ENCODE measurements around the gene EREG.
"Not testable (repeated sequence)": the region's sequence is repeated elsewhere in the genome, so short reads cannot be mapped to it uniquely, and the experiment has no call there.

EREG gene

DNA sequence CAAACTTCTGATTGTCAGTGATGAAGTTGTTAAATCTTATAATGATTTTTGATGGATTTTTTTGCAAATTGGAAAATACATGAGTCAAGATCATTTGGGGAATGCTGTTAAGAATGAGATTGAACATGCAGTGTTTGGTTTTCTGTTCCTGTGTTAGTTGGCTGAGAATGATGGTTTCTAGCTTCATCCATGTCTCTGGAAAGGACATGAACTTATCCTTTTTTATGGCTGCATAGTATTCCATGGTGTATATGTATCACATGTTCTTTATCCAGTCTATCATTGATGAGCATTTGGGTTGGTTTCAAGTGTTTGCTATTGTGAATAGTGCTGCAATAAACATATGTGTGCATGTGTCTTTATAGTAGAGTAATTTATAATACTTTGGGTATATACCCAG is 24.5 kb upstream of the EREG start:
- not testable (repeated sequence) for DNase-seq (ENCODE audit: insufficient read length, low spot score); FAIRE-seq

DNA sequence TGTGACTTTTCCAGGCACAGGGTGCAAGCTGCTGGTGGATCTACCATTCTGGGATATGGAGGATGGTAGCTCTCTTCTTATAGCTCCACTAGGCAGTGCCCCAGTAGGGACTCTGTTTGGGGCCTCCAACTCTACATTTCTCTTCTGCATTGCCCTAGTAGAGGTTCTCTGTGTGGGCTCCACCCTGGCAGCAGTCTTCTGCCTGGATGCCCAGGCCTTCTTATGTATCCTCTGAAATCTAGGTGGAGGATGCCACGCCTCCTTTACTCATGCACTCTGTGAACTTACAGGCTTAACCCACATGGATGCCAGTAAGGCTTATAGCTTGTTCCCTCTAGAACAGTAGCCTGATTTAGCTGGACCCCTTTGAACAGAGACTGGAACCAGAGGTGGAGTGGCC is 20.9 kb upstream of the EREG start:
- FAIRE-seq = no peak

GRCh38 chr4:74353858-74354257 is 11.1 kb upstream of the EREG start:
- FAIRE-seq = no peak

More for the DNA sequence above, 20.9 kb upstream of the EREG start:
- no peak for DNase-seq (ENCODE audit: insufficient read length, low spot score)

GRCh38 chr4:74357965-74358364 is 7.0 kb upstream of the EREG start:
- DNase-seq (ENCODE audit: insufficient read length, low spot score) (no peak), FAIRE-seq (no peak)

More at GRCh38 chr4:74353858-74354257, 11.1 kb upstream of the EREG start:
- DNase-seq (ENCODE audit: insufficient read length, low spot score) = no peak

GRCh38 chr4:74361671-74362070 is 3.3 kb upstream of the EREG start:
- FAIRE-seq = no peak

GRCh38 chr4:74362347-74362746 is 2.6 kb upstream of the EREG start:
- no peak for DNase-seq (ENCODE audit: insufficient read length, low spot score)
- FAIRE-seq = no peak

More at GRCh38 chr4:74361671-74362070, 3.3 kb upstream of the EREG start:
- DNase-seq (ENCODE audit: insufficient read length, low spot score) = no peak

DNA sequence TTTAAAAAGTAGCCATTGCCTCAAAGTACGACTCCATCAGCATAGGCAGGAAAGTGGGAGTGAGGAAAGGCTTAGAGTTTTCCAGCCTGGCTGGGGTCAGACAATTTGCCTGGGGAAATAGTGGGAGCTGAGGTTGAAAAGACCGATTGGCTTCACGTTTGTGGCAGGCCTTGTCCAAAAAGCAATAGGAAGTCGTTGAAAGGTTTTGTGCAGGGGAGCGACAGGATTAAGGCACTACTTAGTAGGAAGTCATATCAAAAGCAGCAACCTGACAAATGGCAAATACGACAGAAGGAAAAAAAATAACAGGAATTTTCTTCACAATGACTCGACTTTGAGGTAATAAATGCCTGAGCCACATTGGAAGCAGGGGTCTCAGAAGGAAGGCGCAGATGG is 691 bp upstream of the EREG start:
- FAIRE-seq (no peak), DNase-seq (ENCODE audit: insufficient read length, low spot score) (no peak)

DNA sequence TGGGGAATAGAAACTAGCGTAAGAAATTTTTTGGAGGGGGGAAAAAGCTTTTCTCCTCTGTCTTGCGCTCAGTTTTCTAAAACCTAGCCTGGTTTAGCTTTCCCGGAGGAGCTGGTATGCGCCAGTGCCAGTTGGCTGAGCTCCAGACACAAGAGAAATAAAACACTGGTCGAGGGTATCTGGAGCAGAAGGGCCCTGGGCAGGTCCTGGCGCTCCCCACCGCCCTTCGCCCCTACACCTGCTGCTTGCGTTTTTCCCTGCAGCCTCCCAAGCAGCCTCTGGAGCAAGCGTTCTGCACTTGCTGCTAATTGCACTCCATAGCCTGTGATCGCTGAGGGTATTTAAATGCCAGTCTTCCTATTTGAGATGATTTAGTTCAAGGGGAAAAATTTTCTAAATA is 816 bp downstream of the EREG start:
- no peak for FAIRE-seq

DNA sequence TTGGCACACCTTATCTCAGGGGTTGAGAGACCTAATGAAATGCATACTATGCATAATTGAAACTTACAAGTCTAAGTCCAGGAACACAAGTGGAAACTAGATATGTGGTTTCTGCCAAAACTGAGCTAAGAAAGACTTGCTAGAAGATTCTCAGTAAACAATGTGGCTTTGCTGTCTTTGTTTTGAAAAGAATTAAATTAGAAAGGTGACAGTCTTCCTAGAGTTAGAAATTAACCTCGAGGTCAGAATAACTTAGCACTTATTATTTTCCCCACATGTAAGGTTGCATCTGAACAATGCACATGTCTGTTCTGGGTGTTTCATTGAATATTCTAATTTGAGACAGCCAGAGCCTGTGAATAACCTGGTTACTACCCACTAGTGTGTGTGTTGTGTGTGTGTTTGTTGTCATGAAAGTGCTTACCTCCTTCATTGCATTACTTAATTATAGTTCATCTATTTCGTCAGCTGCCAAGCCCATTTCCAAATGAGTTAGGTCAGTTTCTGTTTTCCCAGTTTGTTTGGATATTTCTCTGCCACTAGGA is 1.5 kb downstream of the EREG start:
- DNase-seq (ENCODE audit: insufficient read length, low spot score) = no peak
- FAIRE-seq = no peak

More for the DNA sequence above, 816 bp downstream of the EREG start:
- DNase-seq (ENCODE audit: insufficient read length, low spot score) = no peak

GRCh38 chr4:74367656-74368290 is 2.8 kb downstream of the EREG start:
- no peak for FAIRE-seq
- no peak for DNase-seq (ENCODE audit: insufficient read length, low spot score)

- no peak for FAIRE-seq
- no peak for DNase-seq (ENCODE audit: insufficient read length, low spot score)
Measured at GRCh38 chr4:74368596-74368995, 3.7 kb downstream of the EREG start.

DNA sequence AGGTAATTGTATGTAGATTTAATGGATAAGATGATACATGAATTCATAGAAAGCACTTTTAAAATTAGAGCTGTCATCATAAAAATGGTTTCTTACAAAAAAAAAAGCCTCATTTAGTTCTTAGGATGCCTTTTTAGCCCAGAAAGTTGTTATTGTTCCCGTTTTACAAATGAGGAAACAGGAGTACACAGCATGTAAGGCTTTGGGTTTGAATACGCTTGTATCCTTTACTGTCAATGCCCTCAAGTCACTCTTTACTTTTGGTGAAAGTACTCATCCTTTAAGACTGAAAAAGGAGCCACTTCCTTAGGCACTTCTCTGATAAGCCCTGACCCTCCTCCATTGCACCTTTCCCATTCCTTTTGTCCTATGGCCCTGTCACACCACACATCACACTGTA is 4.9 kb downstream of the EREG start:
- FAIRE-seq (no peak), DNase-seq (ENCODE audit: insufficient read length, low spot score) (no peak)

DNA sequence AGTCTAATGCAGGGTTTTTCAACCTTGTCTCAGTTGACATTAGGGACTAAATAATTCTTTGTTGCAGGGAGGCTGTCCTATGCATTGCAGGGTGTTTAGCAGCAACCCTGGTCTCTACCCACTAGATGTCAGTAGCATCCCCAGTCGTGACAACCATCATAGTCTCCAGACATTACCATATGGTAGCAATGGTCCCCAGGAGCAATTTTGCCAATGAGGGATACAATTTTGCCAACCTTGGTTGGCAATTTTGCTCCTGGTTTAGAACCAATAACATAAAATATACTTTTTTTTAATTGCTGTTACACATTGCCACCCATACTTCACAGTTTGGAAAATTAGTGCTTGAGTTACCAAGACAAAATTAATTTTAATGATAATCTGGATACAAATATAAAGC is 6.0 kb downstream of the EREG start:
- no peak for FAIRE-seq
- peak; percentile 18 for DNase-seq (ENCODE audit: insufficient read length, low spot score)

DNA sequence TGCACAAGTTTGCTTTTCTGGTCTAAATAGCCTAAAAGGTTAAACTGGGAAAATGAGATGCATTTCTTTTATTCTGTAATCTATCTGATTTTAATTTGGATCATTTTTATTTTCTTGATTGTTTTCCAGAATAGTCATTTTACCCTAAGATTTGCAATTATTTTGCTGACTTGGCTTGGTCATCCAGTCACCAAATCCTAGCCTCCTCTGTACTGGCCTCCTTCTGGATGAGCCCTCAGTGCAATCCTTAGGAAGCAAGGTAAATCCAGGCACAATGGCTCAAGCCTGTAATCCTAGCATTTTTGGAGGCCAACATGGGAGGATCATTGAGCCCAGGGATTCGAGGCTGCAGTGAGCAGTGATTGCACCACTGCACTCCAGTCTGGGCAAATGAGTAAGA is 9.2 kb downstream of the EREG start:
- DNase-seq (ENCODE audit: insufficient read length, low spot score) (no peak), FAIRE-seq (no peak)

DNA sequence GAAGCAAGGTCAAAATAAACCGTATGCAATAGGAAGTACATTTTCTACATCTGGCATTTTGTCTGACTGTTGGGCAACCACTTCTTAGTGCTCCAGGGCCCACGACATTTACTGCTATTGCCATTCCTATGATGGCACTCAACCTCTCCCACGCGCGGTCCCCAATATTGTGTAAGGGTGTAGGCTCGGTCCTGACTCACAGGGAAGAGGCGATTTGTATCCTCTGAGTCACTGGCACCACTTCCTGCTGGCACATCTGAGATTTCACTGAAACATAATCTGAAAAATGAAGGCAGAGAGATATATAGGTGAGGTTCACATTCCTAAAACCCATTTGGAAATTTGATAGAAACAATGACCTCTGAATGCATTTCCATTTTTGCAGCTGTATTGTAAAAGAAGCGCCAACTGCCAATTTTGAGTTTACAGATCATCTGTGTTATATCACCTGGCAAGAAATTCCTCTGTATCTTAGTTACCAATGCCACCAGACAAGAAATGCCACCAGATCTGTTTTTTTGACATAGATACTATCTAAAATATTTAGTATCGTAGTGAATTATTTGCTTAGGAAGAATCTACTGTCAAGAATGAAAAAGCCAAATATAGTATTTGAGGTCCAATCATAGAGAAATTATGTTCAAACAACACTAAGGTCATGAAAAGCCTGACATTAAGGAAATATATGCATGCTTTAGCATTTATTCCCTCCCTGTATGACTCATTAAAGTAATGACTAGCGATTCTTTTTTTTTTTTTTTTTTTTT is 9.8 kb downstream of the EREG start:
- DNase-seq (ENCODE audit: insufficient read length, low spot score) = peak; percentile 41
- FAIRE-seq = no peak

DNA sequence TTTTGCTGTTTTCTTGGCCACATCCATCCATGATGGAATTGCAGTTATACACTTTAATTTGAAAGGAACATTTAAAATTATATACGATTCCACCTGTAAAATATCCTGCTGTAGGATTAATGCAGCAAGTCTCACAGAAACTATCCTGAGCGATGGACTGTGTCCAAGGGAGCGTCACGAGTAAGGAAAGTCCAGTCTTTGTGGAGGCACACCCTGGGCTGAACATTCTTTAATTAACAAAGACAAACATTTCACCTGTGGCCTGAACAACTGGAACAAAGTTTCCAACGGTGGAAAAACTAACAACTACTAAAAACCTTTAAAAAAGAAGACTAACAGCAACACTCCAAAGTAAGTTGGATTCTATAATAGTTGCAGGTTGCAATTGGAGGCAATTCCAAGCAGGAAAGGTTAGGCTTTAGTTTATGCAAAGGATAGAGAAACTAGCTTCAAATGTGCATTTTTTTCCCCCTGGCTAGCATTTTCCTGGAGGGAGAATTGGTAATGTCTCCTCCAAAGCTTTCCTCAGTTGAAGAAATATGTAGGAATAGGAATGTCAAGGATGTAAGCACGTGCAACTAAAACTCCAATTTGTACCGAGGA is 11.0 kb downstream of the EREG start:
- DNase-seq (ENCODE audit: insufficient read length, low spot score) (no peak), FAIRE-seq (no peak)

DNA sequence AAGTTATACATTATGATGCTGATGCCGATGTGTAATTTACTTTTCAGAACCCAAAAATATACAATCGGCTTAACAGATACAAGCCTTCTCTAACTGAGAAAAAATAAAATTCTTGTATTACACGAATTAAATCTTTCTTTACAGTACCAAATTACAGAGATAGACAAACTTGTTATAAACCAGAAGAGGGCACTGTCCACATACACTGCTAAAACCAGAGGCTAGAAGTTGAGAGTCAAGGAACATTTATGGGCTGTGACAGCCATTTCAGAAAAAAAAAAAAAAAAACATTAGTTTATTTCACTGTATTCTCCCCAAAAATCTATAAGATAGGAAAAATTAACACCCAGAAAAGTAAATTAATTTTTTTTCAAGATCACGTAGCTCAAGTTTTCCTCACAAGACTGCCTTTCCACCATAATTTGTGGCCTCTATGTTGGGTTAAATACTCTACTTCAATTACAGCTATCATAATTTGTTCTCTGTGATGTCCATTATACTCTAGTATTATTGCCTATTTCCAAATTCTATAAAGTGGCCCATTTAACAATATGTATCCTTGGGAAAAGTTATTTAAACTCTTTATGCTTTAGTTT is 12.0 kb downstream of the EREG start:
- FAIRE-seq (no peak), DNase-seq (ENCODE audit: insufficient read length, low spot score) (peak; percentile 26)

- FAIRE-seq = no peak
- no peak for DNase-seq (ENCODE audit: insufficient read length, low spot score)
Measured at GRCh38 chr4:74377714-74378113, 12.8 kb downstream of the EREG start.

- no peak for DNase-seq (ENCODE audit: insufficient read length, low spot score)
- no peak for FAIRE-seq
Measured at GRCh38 chr4:74378573-74378972, 13.6 kb downstream of the EREG start.

GRCh38 chr4:74379912-74380311 is 15.0 kb downstream of the EREG start:
- no peak for DNase-seq (ENCODE audit: insufficient read length, low spot score)
- no peak for FAIRE-seq

DNA sequence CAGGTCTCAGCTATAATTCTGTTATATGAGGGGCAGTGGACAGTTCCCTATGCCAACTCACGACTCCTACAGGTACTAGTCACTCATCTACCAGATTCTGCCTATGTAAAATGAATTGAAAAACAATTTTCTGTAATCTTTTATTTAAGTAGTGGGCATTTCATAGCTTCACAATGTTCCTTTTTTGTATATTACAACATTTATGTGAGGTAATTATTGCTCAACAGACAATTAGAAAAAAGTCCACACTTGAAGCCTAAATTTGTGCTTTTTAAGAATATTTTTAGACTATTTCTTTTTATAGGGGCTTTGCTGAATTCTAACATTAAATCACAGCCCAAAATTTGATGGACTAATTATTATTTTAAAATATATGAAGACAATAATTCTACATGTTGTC is 20.4 kb downstream of the EREG start:
- no peak for DNase-seq (ENCODE audit: insufficient read length, low spot score)
- FAIRE-seq = no peak
